K562 (cell line): ENCODE measurements around the gene BCL2L1. TPM values are rescaled to one million over a fixed set of nuclear protein-coding genes. Genes with fewer than 3 reads are reported as not detected.
A peak's percentile ranks its signal among the peaks of the same experiment; 100 is the strongest.

Experiments used
- ATAC-seq: fragments of 200-7000 bp; cut with Tn5 transposase; 3 replicates; pipeline ENCODE4 v1.9.1; 2020; ENCODE audit warnings: moderate library complexity
- BruUV-seq: library from RNA; stranded (reverse); fragments of 400-500 nt; replicated peaks from 2 replicates; lab custom pipeline; 2021; lab: Mats Ljungman, UMichigan
- CTCF ChIA-PET: fragments of 300-600 bp; formaldehyde crosslinking; extraction: SDS; loops from one replicate; lab custom pipeline; 2021; ENCODE audit warnings: low intra/inter-chr PET ratio; lab: Yijun Ruan, JAX
- POLR2A ChIA-PET: fragments of 300-600, 350-650 bp; sonication (Branson Sonifier 250); formaldehyde crosslinking; extraction: SDS; loops from one replicate; lab custom pipeline; 2021; ENCODE audit warnings: antibody characterized with exemption, inconsistent platforms; lab: Yijun Ruan, JAX
- DNase-seq, 4 experiments: peaks; one replicate each; pipeline versions ENCODE4 v3.0.0 to v3.0.0-alpha.2; 2011 to 2018; ENCODE audit warnings: low spot score in 3 of 4, mixed read lengths in 3 of 4; ENCODE audit errors: extremely low read depth in 1 of 4
- FAIRE-seq: peaks from 2 replicates; lab custom pipeline; 2011; peaks lifted over from hg19 to GRCh38; lab: Jason Lieb, UNC
- H2AFZ ChIP-seq: 2 replicates; pipeline ENCODE4 v1.6.0; 2011; ENCODE audit warnings: low read depth, low read length, control low read depth, inconsistent platforms
- H3K27ac ChIP-seq: fragments of 200-600 bp; 3 replicates; pipeline ENCODE4 v1.8.0; 2011; ENCODE audit warnings: low read depth, mild to moderate bottlenecking, control low read depth, inconsistent platforms, low read length, moderate library complexity, mixed read lengths; ENCODE audit errors: extremely low read depth
- H3K27me3 ChIP-seq, 2 experiments: fragments of 300-600 bp in 1 of 2; 2 replicates in 1 of 2; 3 replicates in 1 of 2; pipeline versions ENCODE4 v1.6.0 to v1.8.0; 2011; ENCODE audit warnings: inconsistent platforms in 2 of 2, low read length in 2 of 2, mild to moderate bottlenecking in 1 of 2, mixed read lengths in 1 of 2, moderate library complexity in 1 of 2; ENCODE audit not compliant: control insufficient read depth in 2 of 2, insufficient read depth in 2 of 2
- H3K36me3 ChIP-seq: fragments of 300-600 bp; 3 replicates; pipeline ENCODE4 v1.8.0; 2011; ENCODE audit warnings: mild to moderate bottlenecking, low read length, inconsistent platforms; ENCODE audit not compliant: control insufficient read depth, insufficient read depth
- H3K4me1 ChIP-seq, 2 experiments: fragments of 200-600 bp in 1 of 2; replicated peaks in 1 of 2; 2 replicates in 1 of 2; 3 replicates in 1 of 2; pipeline versions ENCODE4 v1.5.1 to v1.8.0; 2011; ENCODE audit warnings: inconsistent platforms in 2 of 2, low read length in 2 of 2, mild to moderate bottlenecking in 1 of 2, mixed read lengths in 1 of 2, moderate library complexity in 1 of 2; ENCODE audit not compliant: control insufficient read depth in 2 of 2, insufficient read depth in 2 of 2
- H3K4me2 ChIP-seq: 2 replicates; pipeline ENCODE4 v1.6.1; 2011; ENCODE audit warnings: low read length, control low read depth, inconsistent platforms, mixed read lengths; ENCODE audit not compliant: insufficient read depth
- H3K4me3 ChIP-seq: fragments of 200-600 bp; sonication (generic), shearing (Covaris generic); 2 replicates; pipeline ENCODE4 v1.5.1; 2016; ENCODE audit warnings: control low read depth, inconsistent platforms
- H3K79me2 ChIP-seq: fragments of 200-600 bp; 3 replicates; pipeline ENCODE4 v1.8.0; 2011; ENCODE audit warnings: low read length, inconsistent platforms; ENCODE audit not compliant: control insufficient read depth, insufficient read depth
- H3K9ac ChIP-seq, 2 experiments: 2 replicates each; pipeline versions ENCODE4 v1.6.0 to v1.6.1; 2011; ENCODE audit warnings: low read depth in 2 of 2, low read length in 2 of 2, control low read depth in 1 of 2, inconsistent platforms in 1 of 2, mild to moderate bottlenecking in 1 of 2, mixed read lengths in 1 of 2; ENCODE audit not compliant: insufficient read depth in 1 of 2
- H3K9me1 ChIP-seq: one replicate; pipeline ENCODE4 v1.6.0; 2011; ENCODE audit warnings: inconsistent platforms, mild to moderate bottlenecking, low read length, moderate library complexity; ENCODE audit not compliant: control insufficient read depth, insufficient read depth
- H3K9me3 ChIP-seq: replicated peaks from 2 replicates; pipeline ENCODE4 v1.5.1; 2011; ENCODE audit warnings: low read depth, low read length, inconsistent platforms; ENCODE audit not compliant: control insufficient read depth, insufficient read depth
- H4K20me1 ChIP-seq: replicated peaks from 2 replicates; pipeline ENCODE4 v1.6.1; 2011; ENCODE audit warnings: low read length, inconsistent platforms, mixed read lengths; ENCODE audit not compliant: control insufficient read depth, insufficient read depth
- CGGBP1 ChIP-seq: fragments of 250-450 bp; sonication (Bioruptor Pico); IDR thresholded peaks from 2 replicates; pipeline ENCODE4 v1.9.0; 2021; ENCODE audit warnings: mild to moderate bottlenecking
- TFE3 ChIP-seq: fragments of 450-650 bp; formaldehyde crosslinking; IDR thresholded peaks from 2 replicates; pipeline ENCODE4 v1.4.0; 2020; ENCODE audit warnings: mild to moderate bottlenecking, mixed read lengths
- ZFP36 ChIP-seq: fragments of 150-350 bp; IDR thresholded peaks from 2 replicates; pipeline ENCODE4 v1.6.1; 2018; ENCODE audit warnings: low read length, low read depth; ENCODE audit not compliant: partially characterized antibody
- WGBS: fragments of 100-300 bp; shearing (Covaris generic); methylation state at CpG from one replicate; pipeline ENCODE4 v1.1.6; 2016; ENCODE audit warnings: low coverage, mixed read lengths; ENCODE audit not compliant: insufficient coverage; ENCODE audit errors: missing lambda C conversion rate; 5-methylcytosine and 5-hydroxymethylcytosine counted together
- in situ Hi-C: fragments of 300-500 bp; cut with MboI; formaldehyde crosslinking; loops from 4 replicates; pipeline ENCODE4 v1.15.0; 2018; ENCODE audit warnings: inconsistent platforms, mixed read lengths
- intact Hi-C: fragments of 100-400 bp; cut with micrococcal nuclease; formaldehyde crosslinking; loops from 2 replicates; pipeline ENCODE4 v1.14.2; 2022
- polyA plus RNA-seq, 8 experiments: library from polyadenylated mRNA; depleted of rRNA in 4 of 8; stranded (reverse) in 5 of 8; unstranded in 3 of 8; fragments of >200 nt; fragmentation: Nextera tagmentation in 2 of 8; fragmentation: Illumina TruSeq in 1 of 8; extraction: Ambion mirVana in 2 of 8; extraction: Trizol in 1 of 8; gene quantifications; 2 replicates each; pipeline versions ENCODE4 v1.2.1 to v1.2.3, GENCODE V29; 2011 to 2014; ENCODE audit warnings: inconsistent platforms in 1 of 8, missing spikeins in 1 of 8
- total RNA-seq, 7 experiments: library from RNA; depleted of rRNA in 6 of 7; stranded (reverse); fragments of >200 nt in 6 of 7; fragmentation: Illumina TruSeq in 2 of 7; extraction: Trizol in 2 of 7; gene quantifications; 2 replicates each; pipeline versions ENCODE4 v1.2.1 to v1.2.3, GENCODE V29; 2011 to 2021; ENCODE audit warnings: low replicate concordance in 1 of 7

BCL2L1 gene
- total and polyA plus RNA-seq, 9 of the 15 experiments (the other 6 are each of a cell fraction or from before 2014, with no cell fraction given), result 3.3 to 182 (median 120) TPM

- H2AFZ ChIP-seq, result no peak overlapping the region
- no TSS peak for BruUV-seq
- H3K27ac ChIP-seq, result no peak overlapping the region
- no peaks in the 10 kb centered on the region for H3K27me3 ChIP-seq
- no peaks in the 10 kb centered on the region for H4K20me1 ChIP-seq
- no peak overlapping the region for H3K9ac ChIP-seq
- no peak for TF ChIP-seq TFE3
- TF ChIP-seq CGGBP1 (CRISPR knock-in tag), result no peak
- peak; percentile 64 for TF ChIP-seq ZFP36
- H3K4me3 ChIP-seq, result no peak overlapping the region
- no peaks in the 10 kb centered on the region for H3K9me3 ChIP-seq
- FAIRE-seq (no peak), DNase-seq (peak in 1 of 4 experiments; percentile 2), ATAC-seq (no peak)
- 9% methylated on average over 3 of the region's 3 CpGs for WGBS
- CTCF ChIA-PET, result no interaction called here
- H3K36me3 ChIP-seq, result no peaks in the 10 kb centered on the region
- no peaks in the 10 kb centered on the region for H3K79me2 ChIP-seq
- POLR2A ChIA-PET, result interaction anchor here (1.2 kb wide), 1 partner anchor 70 kb away, joined by 5 read pairs; no protein-coding TSS in a partner anchor
- intact Hi-C loops (no loop called here), in situ Hi-C loops (no loop called here)
- no peak overlapping the region for H3K4me2 ChIP-seq
- no peaks in the 10 kb centered on the region for H3K9me1 ChIP-seq
- peaks cover 8 to 15% of the 10 kb centered on the region in 2 experiments for H3K4me1 ChIP-seq
Measured at GRCh38 chr20:31640259-31640658, 82.4 kb downstream of the BCL2L1 start.
